ENCODE measurements around the gene ABCC2.

- TF ChIP-seq ZNF274 (IDR thresholded peaks at IDR 0.05; ENCODE audit: low read depth, low read length) (no peak), SUZ12 (IDR thresholded peaks at IDR 0.05; ENCODE audit: extremely low read depth, insufficient read depth, insufficient read length) (no peak)
These were observed 42.2 kb upstream of the ABCC2 start for GRCh38 chr10:99740260-99740659.

Measured in NT2/D1 (cell line).